GM12878 (cell line): ENCODE results near the gene GALNS. TPM values are rescaled to one million over a fixed set of nuclear protein-coding genes. Genes with fewer than 3 reads are reported as not detected.

Experiments used
- ATAC-seq: fragments of 200-7000 bp; cut with Tn5 transposase; 3 replicates; pipeline ENCODE4 v1.9.1; 2020; ENCODE audit warnings: mild to moderate bottlenecking, moderate library complexity
- BruUV-seq: library from RNA; stranded (reverse); fragments of 400-500 nt; replicated peaks from 2 replicates; lab custom pipeline; 2021; lab: Mats Ljungman, UMichigan
- CTCF ChIA-PET: fragments of 300-600 bp; sonication (Branson Sonifier 250); formaldehyde crosslinking; extraction: SDS; loops from one replicate; lab custom pipeline; 2021; ENCODE audit warnings: inconsistent platforms; lab: Yijun Ruan, JAX
- POLR2A ChIA-PET: fragments of 350-600 bp; formaldehyde crosslinking; extraction: SDS; loops from one replicate; lab custom pipeline; 2021; ENCODE audit warnings: inconsistent platforms; lab: Charles Lee
- RAD21 ChIA-PET: fragments of 300-600 bp; sonication (Branson Sonifier 250); formaldehyde crosslinking; loops from one replicate; lab custom pipeline; 2023; ENCODE audit warnings: antibody characterized with exemption; ENCODE audit not compliant: unreplicated experiment; lab: Charles Lee
- SMC1A ChIA-PET: fragments of 300-600 bp; sonication (Branson Sonifier 250); formaldehyde crosslinking; loops from one replicate; lab custom pipeline; 2023; ENCODE audit not compliant: unreplicated experiment, uncharacterized antibody; lab: Charles Lee
- DNase-seq: peaks from one replicate; pipeline ENCODE4 v3.0.0-alpha.2; 2011; ENCODE audit warnings: low read depth, low spot score
- FAIRE-seq: peaks from 3 replicates; lab custom pipeline; 2011; peaks lifted over from hg19 to GRCh38; lab: Jason Lieb, UNC
- H2AFZ ChIP-seq: 2 replicates; pipeline ENCODE4 v1.6.0; 2011; ENCODE audit warnings: low read depth, low read length, control low read depth; ENCODE audit not compliant: control insufficient read depth
- H3K27ac ChIP-seq: 2 replicates; pipeline ENCODE4 v1.5.1; 2011; ENCODE audit warnings: control low read depth; ENCODE audit not compliant: control insufficient read depth, insufficient read depth
- H3K27me3 ChIP-seq, 2 experiments: replicated peaks in 1 of 2; 2 replicates each; pipeline versions ENCODE4 v1.6.0 to v1.6.1; 2011; ENCODE audit warnings: low read length in 1 of 2; ENCODE audit not compliant: control insufficient read depth in 2 of 2, insufficient read depth in 2 of 2
- H3K36me3 ChIP-seq, 2 experiments: 2 replicates each; pipeline ENCODE4 v1.5.1; 2011; ENCODE audit warnings: low read length in 1 of 2; ENCODE audit not compliant: control insufficient read depth in 2 of 2, insufficient read depth in 2 of 2
- H3K4me1 ChIP-seq: 2 replicates; pipeline ENCODE4 v1.6.1; 2011; ENCODE audit warnings: mild to moderate bottlenecking, low read length, moderate library complexity, mixed read lengths; ENCODE audit not compliant: control insufficient read depth, insufficient read depth
- H3K4me2 ChIP-seq: 2 replicates; pipeline ENCODE4 v1.6.0; 2011; ENCODE audit warnings: control low read depth; ENCODE audit not compliant: control insufficient read depth, insufficient read depth
- H3K4me3 ChIP-seq: fragments of 200-600 bp; sonication (generic); 2 replicates; pipeline ENCODE4 v1.5.1; 2016
- H3K79me2 ChIP-seq: 2 replicates; pipeline ENCODE4 v1.6.0; 2011; ENCODE audit warnings: low read length; ENCODE audit not compliant: control insufficient read depth, insufficient read depth
- H3K9ac ChIP-seq: 2 replicates; pipeline ENCODE4 v1.8.0; 2011; ENCODE audit warnings: low read length, control low read depth, mixed read lengths; ENCODE audit not compliant: control insufficient read depth, insufficient read depth
- H3K9me3 ChIP-seq: replicated peaks from 3 replicates; pipeline ENCODE4 v1.5.1; 2011; ENCODE audit warnings: mild to moderate bottlenecking, low read length; ENCODE audit not compliant: control insufficient read depth, insufficient read depth
- H4K20me1 ChIP-seq: 2 replicates; pipeline ENCODE4 v1.6.0; 2011; ENCODE audit not compliant: control insufficient read depth, insufficient read depth
- CTCF ChIP-seq, 3 experiments: IDR thresholded peaks in 2 of 3; conservative IDR thresholded peaks in 1 of 3; 2 replicates each; pipeline ENCODE4 v1.5.1; 2011; ENCODE audit warnings: low read depth in 3 of 3, low read length in 3 of 3, mild to moderate bottlenecking in 3 of 3, control low read depth in 2 of 3, moderate library complexity in 2 of 3, inconsistent platforms in 1 of 3, mixed read lengths in 1 of 3; ENCODE audit not compliant: control insufficient read depth in 2 of 3, insufficient read depth in 1 of 3; ENCODE audit errors: extremely low read depth in 1 of 3
- ESRRA ChIP-seq: IDR thresholded peaks from 2 replicates; pipeline ENCODE4 v1.6.1; 2012; ENCODE audit warnings: mild to moderate bottlenecking, low read length, improper control_type of control experiment
- FOXM1 ChIP-seq: IDR thresholded peaks from 2 replicates; pipeline ENCODE4 v1.6.1; 2012; ENCODE audit warnings: low read depth, mild to moderate bottlenecking, inconsistent platforms, low read length, moderate library complexity
- HCFC1 ChIP-seq: fragments of 150-350 bp; IDR thresholded peaks from 2 replicates; pipeline ENCODE4 v1.6.1; 2014; ENCODE audit warnings: low read length
- KAT2A ChIP-seq: conservative IDR thresholded peaks from 2 replicates; pipeline ENCODE4 v1.6.1; 2011; ENCODE audit warnings: low read depth, low read length; ENCODE audit not compliant: control insufficient read depth
- KDM1A ChIP-seq: fragments of 200-600 bp; sonication (generic); IDR thresholded peaks from 2 replicates; pipeline ENCODE4 v1.6.1; 2016; ENCODE audit warnings: borderline replicate concordance
- KLF5 ChIP-seq: fragments of 450-650 bp; IDR thresholded peaks from 2 replicates; pipeline ENCODE4 v1.6.1; 2014; ENCODE audit warnings: mild to moderate bottlenecking; ENCODE audit not compliant: partially characterized antibody
- MLLT1 ChIP-seq: fragments of 450-650 bp; IDR thresholded peaks from 2 replicates; pipeline ENCODE4 v1.6.1; 2016; ENCODE audit warnings: mild to moderate bottlenecking
- MTA2 ChIP-seq: fragments of 450-650 bp; IDR thresholded peaks from 2 replicates; pipeline ENCODE4 v1.6.1; 2016; ENCODE audit warnings: low read depth, mild to moderate bottlenecking, moderate library complexity
- NFIC ChIP-seq: IDR thresholded peaks from 2 replicates; pipeline ENCODE4 v1.6.1; 2012; ENCODE audit warnings: low read depth, mild to moderate bottlenecking, inconsistent platforms, low read length, moderate library complexity
- NFYA ChIP-seq: IDR thresholded peaks from 2 replicates; pipeline ENCODE4 v1.6.1; 2011; ENCODE audit warnings: low read depth, mild to moderate bottlenecking, low read length, improper control_type of control experiment, borderline replicate concordance
- PBX3 ChIP-seq: IDR thresholded peaks from 2 replicates; pipeline ENCODE4 v1.6.1; 2011; ENCODE audit warnings: mild to moderate bottlenecking, low read depth, low read length, moderate library complexity; ENCODE audit not compliant: insufficient replicate concordance
- POLR2AphosphoS2 ChIP-seq: IDR thresholded peaks from 2 replicates; pipeline ENCODE4 v1.6.1; 2011; ENCODE audit warnings: low read depth, mild to moderate bottlenecking, low read length, improper control_type of control experiment, moderate library complexity
- POU2F2 ChIP-seq: IDR thresholded peaks from 3 replicates; pipeline ENCODE4 v1.6.1; 2011; ENCODE audit warnings: low read depth, mild to moderate bottlenecking, low read length, borderline replicate concordance
- RAD21 ChIP-seq: IDR thresholded peaks from 2 replicates; pipeline ENCODE4 v1.6.1; 2011; ENCODE audit warnings: mild to moderate bottlenecking, low read depth, low read length, moderate library complexity; ENCODE audit not compliant: insufficient read depth
- SRF ChIP-seq, 2 experiments: IDR thresholded peaks; 2 replicates each; pipeline ENCODE4 v1.6.1; 2011; ENCODE audit warnings: low read depth in 2 of 2, low read length in 2 of 2, mild to moderate bottlenecking in 1 of 2, moderate library complexity in 1 of 2
- SUPT20H ChIP-seq: IDR thresholded peaks from 2 replicates; pipeline ENCODE4 v1.6.1; 2011; ENCODE audit warnings: low read depth, mild to moderate bottlenecking, low read length, moderate library complexity, borderline replicate concordance; ENCODE audit not compliant: control insufficient read depth
- WGBS: methylation state at CpG from one replicate; pipeline ENCODE4 v1.1.6; 2016; ENCODE audit warnings: low lambda C conversion rate; ENCODE audit not compliant: insufficient replicate concordance, insufficient coverage; ENCODE audit errors: missing lambda C conversion rate; 5-methylcytosine and 5-hydroxymethylcytosine counted together
- in situ Hi-C: fragments of 300-500 bp; cut with MboI; formaldehyde crosslinking; loops from 9 replicates; pipeline ENCODE4 v1.14.3; 2018; ENCODE audit warnings: mixed read lengths
- intact Hi-C: fragments of 100-400 bp; cut with micrococcal nuclease; formaldehyde crosslinking; loops from one replicate; pipeline ENCODE4 v1.14.2; 2022; ENCODE audit not compliant: unreplicated experiment
- polyA plus RNA-seq, 11 experiments: library from polyadenylated mRNA; depleted of rRNA in 4 of 11; unstranded in 6 of 11; stranded (reverse) in 5 of 11; fragments of >200 nt; fragmentation: Nextera tagmentation in 4 of 11; fragmentation: Illumina TruSeq in 1 of 11; extraction: Ambion mirVana in 4 of 11; extraction: Trizol in 1 of 11; gene quantifications; 1 replicate in 1 of 11; 2 replicates in 10 of 11; pipeline versions ENCODE4 v1.2.1 to v1.2.3, GENCODE V29; 2011 to 2016; ENCODE audit warnings: inconsistent platforms in 2 of 11, missing spikeins in 2 of 11, low read depth in 1 of 11
- total RNA-seq, 4 experiments: library from RNA; depleted of rRNA in 3 of 4; stranded (reverse); fragments of >200 nt in 3 of 4; fragmentation: Illumina TruSeq in 1 of 4; extraction: Trizol in 1 of 4; gene quantifications; 2 replicates each; pipeline versions ENCODE4 v1.2.1 to v1.2.3, GENCODE V29; 2013 to 2021
- TF ChIP-seq, protein P1 (sequence below): IDR thresholded peaks from 2 replicates; pipeline ENCODE4 v1.6.1; 2011; ENCODE audit warnings: borderline replicate concordance, low read depth, mild to moderate bottlenecking, moderate library complexity, low read length; ENCODE audit not compliant: insufficient read depth, poor library complexity, severe bottlenecking

Gene GALNS
- total and polyA plus RNA-seq, 10 of the 15 experiments (the other 5 are each of a cell fraction or from before 2014, with no cell fraction given), result 0.37 to 12.4 (median 5.3) TPM

DNA sequence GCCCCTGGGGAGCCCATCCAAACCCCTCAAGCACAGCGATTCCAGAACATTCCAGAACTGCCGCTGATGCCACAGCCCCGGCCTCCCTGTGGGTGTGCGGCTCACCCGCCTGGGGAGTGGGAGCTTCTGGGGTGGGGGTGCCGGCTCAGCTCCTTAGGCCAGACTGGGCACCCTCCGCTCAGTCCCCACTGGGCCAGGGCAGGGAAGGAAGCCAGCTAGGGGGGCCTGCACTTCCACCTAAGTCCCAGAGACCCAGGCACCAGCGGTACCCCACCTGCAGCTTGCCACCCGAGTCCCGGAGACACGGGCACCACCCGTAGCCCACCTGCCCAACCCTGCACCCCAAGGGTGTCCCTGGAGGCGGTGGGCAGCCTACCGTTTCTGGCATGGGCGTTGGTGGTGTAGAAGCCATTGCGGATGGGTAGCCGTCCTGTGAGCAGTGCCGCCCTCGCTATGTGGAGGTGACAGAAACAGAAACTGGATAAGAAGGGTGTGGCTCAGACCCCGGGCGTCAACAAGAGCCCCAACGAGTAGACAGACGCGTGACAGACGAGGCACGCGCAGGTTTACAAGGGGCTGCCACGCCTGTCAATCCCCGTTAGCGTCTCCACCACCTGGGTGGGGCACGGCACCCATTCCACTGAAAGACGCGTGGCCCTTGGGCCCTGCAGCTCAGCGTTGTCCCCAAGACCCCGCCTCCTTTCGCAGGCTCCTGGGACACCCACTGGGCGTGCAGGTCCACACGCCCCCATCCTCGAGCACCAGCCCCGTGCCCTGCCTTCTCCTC is 15.0 kb downstream of the GALNS start:
- Histone ChIP-seq H2AFZ (no peak overlapping the region), H3K36me3 (no peaks in the 10 kb centered on the region; a peak in 1 of 4 replicates), H3K4me3 (no peak overlapping the region), H4K20me1 (no peaks in the 10 kb centered on the region), H3K27me3 (no peaks in the 10 kb centered on the region), H3K4me2 (no peak overlapping the region), H3K9me3 (no peaks in the 10 kb centered on the region), H3K9ac (no peak overlapping the region), H3K4me1 (no peaks in the 10 kb centered on the region), H3K27ac (no peak overlapping the region), H3K79me2 (no peaks in the 10 kb centered on the region)
- SMC1A ChIA-PET, result no interaction called here
- ATAC-seq (no peak), DNase-seq (no peak), FAIRE-seq (no peak)
- intact Hi-C loops, result no loop called here
- RAD21 ChIA-PET, result no interaction called here
- POLR2A ChIA-PET, result no interaction called here
- BruUV-seq, result no TSS peak
- in situ Hi-C loops, result no loop called here
- CTCF ChIA-PET, result no interaction called here
- 41% methylated on average over 37 of the region's 40 CpGs for WGBS
- no peak for TF ChIP-seq RAD21
- no peak for TF ChIP-seq NFYA
- TF ChIP-seq HCFC1, result no peak
- TF ChIP-seq NFIC, result no peak
- TF ChIP-seq MLLT1, result no peak
- no peak for TF ChIP-seq SRF (IDR thresholded peaks at IDR 0.05; ENCODE audit: low read depth in 2 of 2, low read length in 2 of 2)
- no peak for TF ChIP-seq MTA2
- TF ChIP-seq KAT2A, result no peak
- TF ChIP-seq KDM1A, result no peak
- TF ChIP-seq PBX3, result no peak
- TF ChIP-seq SUPT20H, result no peak
- no peak for TF ChIP-seq CTCF (IDR thresholded peaks at IDR 0.05 in 2 of 3, conservative IDR thresholded peaks at IDR 0.05 in 1 of 3; ENCODE audit: control insufficient read depth in 2 of 3, extremely low read depth in 1 of 3, insufficient read depth in 1 of 3, low read depth in 3 of 3, low read length in 3 of 3)
- no peak for TF ChIP-seq POU2F2
- TF ChIP-seq FOXM1, result no peak
- no peak for TF ChIP-seq POLR2AphosphoS2
- TF ChIP-seq KLF5, result no peak
- TF ChIP-seq ESRRA, result no peak
- TF ChIP-seq, protein P1, sequence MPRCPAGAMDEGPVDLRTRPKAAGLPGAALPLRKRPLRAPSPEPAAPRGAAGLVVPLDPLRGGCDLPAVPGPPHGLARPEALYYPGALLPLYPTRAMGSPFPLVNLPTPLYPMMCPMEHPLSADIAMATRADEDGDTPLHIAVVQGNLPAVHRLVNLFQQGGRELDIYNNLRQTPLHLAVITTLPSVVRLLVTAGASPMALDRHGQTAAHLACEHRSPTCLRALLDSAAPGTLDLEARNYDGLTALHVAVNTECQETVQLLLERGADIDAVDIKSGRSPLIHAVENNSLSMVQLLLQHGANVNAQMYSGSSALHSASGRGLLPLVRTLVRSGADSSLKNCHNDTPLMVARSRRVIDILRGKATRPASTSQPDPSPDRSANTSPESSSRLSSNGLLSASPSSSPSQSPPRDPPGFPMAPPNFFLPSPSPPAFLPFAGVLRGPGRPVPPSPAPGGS, result no peak
